Body of pancreas (tissue), 4 donors: ENCODE measurements around the gene PTHLH.

Experiments
- CTCF ChIP-seq, 7 experiments: fragments of 450-650 bp in 4 of 7; fragments of 200-600 bp in 3 of 7; sonication (generic) in 3 of 7; IDR thresholded peaks; one replicate each; pipeline ENCODE4 v1.5.1; 2016 to 2019; ENCODE audit warnings: antibody characterized with exemption in 7 of 7
- POLR2A ChIP-seq, 3 donors: fragments of 450-650 bp; IDR thresholded peaks; one replicate each; pipeline ENCODE4 v1.6.1; 2016; ENCODE audit warnings: antibody characterized with exemption in 3 of 3, mild to moderate bottlenecking in 2 of 3

- TF ChIP-seq CTCF (IDR thresholded peaks at IDR 0.05) (no peak), POLR2A (IDR thresholded peaks at IDR 0.05) (no peak)
Observed at GRCh38 chr12:27971121-27971489, 1.4 kb downstream of the PTHLH start.
